Amniotic stem cell (primary cell): ENCODE results near the gene EVC.

Experiments
- DNase-seq: peaks from one replicate; lab custom pipeline; 2025; lab: John Stamatoyannopoulos, UW

Gene EVC

DNA sequence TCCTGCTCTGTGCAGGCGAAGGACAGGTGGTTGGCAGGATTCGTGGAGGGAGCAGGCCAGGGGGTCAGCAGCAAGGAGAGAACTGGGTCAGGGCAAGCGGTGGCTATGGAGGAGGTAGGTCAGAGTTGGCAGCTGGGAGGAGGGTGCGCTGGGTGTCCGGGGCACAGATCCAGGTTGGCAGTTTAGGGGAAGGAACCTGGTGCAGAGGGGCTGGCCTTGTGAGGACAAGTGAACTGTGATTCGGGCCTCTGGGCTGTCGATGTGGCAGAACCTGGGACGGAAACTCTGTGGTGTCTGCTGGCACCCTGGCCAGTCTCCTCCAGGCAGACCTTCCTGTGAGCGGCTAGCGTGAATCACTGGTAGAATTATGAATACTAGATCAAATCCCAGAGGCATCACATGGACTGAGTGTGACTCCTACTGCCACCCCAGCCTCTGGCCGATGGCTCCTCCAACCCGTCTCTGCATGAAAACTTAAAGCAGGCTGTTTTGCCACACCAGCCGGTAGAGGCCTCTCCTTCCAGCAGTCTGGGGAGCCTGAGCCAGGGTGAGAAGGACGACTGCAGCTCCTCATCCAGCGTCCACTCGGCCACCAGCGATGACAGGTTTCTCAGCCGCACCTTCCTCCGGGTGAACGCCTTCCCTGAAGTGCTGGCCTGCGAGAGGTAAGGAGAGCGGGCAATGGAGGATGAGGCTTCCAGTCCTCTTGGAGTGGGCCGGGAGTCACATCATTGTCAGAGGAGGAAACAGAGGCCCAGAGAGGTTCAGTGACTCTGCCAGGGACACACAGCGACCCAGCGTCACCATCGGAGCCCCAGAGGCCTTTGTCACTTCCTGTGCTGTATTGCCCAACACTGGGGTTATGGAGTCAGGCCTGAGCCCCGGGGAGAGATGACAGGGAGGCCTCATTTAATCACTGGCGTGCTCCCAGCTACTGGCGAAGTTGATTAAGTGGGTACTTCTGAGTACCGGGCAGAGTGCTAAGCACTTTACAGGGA, 20.3 kb downstream of the EVC start:
- no peak for DNase-seq

DNA sequence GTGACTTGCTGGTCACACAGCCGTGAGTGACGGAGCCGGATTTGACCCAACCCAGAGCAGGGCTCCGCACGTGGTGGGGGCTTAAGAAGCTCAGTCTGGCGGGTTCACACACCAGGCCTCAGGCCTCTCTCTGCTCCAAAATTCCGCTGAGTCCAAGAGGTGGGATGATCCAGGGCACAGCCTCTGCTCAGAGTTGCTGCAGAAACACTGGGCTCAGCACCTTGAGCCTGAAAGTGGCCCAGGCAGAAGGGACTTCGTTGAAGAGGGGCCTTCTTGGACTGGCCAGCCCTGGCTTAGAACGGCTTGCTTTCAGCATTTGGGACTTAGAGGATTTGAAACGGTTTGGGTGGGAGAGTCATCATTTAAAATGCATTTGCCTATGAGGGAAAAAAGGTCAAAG, 21.2 kb downstream of the EVC start:
- DNase-seq: no peak

DNA sequence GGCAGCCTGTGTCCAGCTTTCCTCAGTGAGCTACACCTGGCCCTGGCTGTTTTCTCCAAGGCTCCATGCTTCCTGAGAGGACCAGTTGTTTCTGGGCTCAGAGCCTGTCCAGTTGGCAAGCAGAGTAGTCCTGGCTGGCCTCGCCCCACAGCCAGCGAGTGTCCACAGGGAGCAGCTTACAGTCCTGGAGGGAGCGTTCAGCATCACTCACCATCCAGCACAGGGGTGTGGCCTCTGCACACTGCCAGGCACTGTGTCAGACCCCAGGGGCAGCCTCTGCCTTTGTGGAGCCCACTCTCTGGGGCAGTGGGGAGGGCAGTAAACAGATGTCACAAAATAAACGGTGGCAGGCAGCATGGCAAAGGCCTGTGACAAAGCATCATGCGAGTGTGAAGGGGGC, 23.9 kb downstream of the EVC start:
- DNase-seq: no peak

DNA sequence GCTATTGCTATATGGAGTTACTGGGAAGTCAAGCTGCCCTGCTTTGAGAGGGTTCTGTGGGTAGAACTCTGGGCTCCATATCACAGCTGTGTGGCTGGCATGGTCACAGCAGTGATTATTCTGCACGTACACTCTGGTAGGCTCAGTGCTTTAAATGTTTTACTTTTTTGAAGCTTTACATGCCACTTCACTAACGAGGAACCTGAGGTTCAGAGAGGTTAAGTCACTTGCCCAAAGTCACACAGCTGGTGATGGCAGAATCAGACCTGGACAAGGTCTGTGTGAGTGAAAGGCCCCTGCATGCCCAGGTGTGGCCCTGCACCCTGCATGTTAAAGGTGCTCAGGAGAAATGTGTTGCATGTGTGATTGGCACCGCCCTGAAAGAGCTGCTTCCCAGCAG, 24.5 kb downstream of the EVC start:
- no peak for DNase-seq

DNA sequence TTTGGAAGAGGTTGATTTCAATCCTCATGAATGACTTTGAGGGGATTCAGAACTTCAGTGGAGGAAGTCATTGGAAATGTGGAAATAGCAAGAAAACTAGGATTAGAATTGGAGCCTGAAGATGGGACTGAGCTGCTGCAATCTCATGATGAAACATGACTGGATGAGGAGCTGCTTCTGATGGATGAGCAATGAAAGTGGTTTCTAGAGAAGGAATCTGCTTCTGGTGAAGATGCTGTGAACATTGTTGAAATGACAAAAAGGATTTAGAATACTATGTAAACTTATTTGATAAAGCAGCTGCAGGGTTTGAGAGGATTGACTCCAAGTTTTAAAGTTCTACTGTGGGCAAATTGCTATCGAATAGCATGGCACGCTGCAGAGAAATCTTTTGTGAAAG, 27.1 kb downstream of the EVC start:
- no peak for DNase-seq

DNA sequence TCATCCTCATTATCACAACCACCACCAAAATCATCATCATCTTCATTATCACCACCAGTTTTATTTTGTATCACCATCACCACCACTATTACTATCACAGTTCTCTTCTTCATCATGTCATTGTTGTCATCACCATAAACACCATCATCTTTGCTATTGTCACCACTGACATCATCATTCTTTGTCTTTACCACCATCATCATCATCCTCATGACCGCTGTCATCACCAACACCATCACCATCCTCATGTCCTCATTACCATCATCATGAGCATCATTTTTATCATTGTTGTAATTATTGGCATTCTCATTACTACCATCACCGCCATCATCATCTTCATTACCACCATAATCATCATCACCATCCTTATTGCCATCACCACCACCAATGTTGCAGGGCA, 31.4 kb downstream of the EVC start:
- DNase-seq: no peak

DNA sequence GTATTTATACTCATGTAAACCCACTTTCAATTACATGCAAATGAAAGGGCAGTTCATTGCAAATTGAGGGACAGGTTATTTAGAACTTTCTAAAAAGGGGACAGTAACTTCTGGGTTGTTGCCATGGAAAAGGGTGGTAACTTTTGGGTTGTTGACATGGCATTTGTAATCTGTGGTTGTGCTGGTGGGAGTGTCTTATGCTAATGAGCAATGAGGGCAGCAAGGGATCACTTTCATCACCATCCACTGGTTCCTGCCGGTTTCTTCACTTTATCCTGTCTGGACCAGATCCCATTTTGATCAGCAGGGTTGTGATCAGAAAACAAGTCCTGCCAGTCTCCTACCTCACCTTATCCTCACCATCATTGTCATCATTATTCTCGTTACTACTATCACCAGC, 32.0 kb downstream of the EVC start:
- no peak for DNase-seq

DNA sequence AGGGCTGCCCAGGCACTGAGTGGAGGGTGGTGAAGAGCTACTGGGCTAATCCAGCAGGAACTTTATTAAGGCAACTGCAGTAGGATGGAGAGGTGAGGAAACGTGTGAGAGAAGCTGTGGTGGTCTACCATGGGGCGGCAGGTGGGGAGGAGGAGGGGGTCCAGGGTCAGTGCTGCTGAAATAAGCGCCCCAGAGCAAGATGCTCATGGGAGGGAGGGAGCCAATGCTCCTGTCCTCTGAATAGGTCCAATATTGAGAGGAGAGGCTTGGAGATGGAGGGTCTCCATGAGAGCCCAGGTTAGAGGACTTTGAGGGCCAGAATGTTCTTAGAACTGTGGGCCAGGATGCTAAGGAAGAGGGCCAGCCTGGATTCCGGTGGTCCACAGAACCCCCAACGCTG, 35.2 kb downstream of the EVC start:
- no peak for DNase-seq

DNA sequence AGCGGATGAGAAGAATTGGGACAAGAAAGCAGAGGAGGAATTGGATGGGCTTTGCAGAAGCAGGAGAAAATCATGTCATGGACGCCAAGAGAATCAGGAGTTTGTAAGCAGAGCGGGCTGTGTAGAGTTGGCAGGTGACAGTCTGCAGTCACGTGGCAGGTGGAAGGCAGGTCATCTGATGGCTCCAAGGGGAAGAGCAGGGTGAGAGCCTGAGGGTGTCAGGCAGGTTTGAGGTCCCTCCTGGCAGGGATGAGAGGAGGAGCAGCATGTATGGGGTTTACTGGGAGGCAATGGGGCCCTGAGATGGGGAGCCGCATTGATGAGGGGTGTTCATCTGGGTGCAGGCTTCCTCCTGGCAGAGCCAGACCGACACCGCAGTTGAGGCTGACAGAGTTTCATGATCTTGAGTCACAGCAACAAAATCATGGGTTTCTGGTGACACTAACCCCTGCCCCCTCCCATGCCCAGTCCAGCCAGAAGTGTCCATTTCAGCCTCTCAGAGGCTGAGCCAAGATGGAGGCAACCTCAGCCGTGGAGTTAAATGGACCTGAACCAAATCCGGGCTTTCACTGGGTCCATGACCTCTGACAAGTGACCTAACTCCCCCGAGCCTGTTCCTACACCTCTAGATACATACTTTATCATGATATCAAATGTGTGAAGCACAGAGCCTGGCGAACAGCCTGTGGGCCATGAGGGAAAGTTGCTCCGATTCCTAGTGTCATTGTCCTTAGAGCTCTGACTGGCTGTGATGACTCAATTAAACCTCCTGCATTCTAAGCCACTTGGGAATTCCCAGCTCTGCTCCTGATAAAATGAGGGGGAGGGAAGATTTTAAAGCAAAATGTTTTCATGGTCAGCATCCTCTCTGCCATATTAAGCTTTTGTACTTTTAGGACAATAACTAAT, 36.1 kb downstream of the EVC start:
- peak; percentile 28 for DNase-seq

DNA sequence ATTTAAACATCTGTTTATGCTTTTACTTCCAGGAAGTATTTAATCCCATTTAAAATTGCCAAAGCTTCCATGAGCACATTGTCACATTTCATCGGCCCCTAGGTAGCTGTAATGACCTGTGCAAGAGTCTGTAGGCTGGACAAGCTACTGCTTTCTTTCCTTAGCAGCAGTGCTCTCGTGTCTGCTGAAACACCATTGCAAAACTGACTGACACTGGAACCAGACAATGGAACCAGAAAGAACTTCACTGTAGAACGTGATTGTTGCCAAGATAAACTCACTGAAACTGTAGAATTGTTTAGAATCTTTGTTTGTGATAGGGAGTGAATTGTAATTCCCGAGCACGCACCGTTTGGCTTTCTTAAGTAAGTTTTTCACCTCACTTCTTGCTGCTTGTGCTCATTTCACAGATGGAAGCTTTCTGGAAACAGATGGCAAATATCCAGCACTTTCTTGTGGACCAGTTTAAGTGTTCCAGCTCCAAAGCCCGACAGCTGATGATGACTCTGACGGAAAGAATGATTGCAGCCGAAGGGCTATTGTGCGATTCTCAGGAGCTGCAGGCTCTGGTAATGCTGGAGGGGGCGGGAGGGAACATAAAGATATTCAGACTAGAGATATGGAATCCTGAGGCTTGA, 36.9 kb downstream of the EVC start:
- peak; percentile 99 for DNase-seq

DNA sequence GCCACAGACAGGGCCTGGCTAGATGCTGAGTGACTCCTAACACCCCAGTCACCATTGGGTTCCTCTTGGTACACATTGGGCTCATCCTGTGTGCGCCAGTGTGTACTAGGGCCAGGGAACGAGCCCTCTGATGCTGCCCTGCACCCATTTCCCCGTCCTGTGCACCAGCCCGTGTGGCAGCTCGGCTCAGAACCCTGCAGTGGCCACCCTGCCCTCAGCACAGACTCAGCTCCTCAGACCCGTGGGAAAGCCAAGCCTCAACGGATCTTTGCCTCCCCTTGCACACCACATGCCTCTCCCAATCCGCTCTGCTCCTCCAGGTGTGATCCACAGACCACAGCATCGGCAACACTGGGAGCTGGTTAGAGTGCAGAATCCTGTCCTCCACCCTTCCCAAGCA, 38.6 kb downstream of the EVC start:
- no peak for DNase-seq

DNA sequence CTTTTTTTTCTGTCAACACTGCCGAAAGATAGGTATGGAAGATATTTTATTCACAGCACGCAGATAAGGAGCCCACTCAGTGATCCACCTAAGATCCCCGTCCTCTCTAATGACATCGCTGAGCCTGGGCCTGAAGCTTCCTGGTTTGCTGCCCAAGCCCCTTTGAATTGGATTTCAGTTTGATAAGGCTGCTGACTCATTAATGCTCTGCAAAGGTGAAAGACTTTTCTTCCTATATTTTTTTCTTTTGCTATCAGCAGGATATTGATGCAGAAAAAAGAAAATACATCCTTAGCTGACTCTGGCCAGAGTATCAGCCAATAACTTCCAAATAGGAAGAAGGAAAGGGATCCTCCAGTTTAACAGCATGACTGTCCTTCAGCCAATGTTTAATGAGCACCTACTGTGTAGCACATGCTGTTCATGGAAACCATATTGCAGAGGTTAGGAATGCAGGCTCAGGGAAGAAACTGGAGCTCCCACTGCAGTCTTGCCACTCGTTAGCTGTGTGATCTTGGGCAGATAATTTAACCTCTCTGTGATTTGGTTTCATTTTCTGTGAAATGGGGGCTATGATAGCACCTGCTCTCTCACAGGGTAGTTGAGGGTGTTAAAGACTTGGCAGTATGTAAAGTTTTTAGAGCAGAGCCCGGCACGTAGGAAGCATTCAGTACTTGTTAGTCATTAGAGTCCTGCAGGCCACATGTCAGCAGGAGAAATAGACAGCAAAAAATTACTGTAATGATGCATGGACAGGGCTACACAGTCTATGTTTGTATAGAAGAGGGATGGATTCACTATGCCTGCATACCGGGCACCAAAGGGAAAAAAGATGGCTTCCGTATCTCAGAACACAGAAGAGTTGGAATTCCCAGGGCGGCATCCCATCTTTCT, 39.3 kb downstream of the EVC start:
- no peak for DNase-seq

DNA sequence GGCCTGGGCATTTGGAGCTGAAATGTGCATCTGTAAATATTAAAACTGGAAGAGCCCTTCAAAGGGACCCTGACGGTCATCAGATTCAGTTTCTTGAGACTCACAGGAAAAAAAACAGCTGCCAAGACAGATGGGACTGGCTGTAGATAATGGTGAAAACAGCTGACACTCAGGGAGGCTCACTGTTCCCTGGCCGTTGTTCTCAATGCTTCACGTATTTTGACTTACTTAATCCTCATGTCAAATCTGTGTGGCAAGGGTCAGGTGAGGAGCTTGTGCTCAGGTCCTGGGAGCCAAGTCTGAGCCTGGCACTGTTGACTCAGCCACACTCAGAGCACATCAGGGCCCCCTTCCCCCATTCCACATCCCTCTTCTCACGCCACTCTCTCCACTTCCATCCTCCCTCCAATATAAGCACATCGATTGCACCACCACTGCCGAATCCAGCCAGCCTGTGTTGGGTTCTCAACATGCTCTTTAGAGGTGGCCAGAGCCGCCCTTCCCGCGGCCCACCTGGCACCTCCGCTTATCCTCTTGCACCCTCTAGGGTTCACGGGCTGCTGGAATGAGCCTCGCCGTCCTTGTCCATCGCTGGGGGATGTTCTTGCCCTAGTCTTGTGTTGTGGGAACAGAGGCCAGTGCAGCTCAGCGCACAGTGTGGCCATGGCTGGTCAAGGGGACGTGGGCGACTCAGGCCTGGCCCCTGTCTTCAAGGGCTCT, 40.1 kb downstream of the EVC start:
- no peak for DNase-seq

DNA sequence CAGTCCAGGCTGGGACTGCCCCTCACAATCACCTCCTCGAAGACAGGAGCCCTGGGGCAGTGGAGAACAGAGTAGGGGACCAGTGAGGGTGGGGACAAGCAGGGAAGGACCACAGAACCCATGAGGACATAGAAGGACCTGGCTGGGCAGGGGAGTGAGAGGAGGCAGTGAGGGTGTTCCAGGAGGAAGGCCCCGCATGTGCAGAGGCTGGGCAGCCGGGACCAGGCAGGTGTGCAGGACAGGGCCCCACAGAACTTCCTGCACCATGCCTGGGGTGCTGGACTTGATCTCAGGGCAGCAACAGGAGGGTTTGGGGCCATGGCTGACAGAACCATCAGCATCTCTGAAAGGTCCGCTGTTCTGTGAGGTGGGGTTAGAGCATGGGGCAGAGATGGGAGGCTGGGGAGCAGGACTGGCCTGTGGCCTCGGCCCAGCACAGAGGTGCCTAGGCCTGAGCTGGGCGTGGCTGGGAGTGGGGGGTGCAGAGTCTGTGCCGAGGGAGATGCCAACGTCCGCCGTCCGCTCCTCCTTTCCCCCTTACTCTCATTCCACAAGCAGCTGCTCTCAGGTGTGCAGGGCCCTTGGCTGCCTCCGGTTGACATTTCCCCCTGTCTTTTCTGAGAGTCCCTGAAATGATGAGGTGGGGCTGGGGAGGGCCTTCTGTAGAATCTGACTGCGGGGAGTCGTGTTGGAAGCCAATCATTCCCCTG, 40.8 kb downstream of the EVC start:
- no peak for DNase-seq

DNA sequence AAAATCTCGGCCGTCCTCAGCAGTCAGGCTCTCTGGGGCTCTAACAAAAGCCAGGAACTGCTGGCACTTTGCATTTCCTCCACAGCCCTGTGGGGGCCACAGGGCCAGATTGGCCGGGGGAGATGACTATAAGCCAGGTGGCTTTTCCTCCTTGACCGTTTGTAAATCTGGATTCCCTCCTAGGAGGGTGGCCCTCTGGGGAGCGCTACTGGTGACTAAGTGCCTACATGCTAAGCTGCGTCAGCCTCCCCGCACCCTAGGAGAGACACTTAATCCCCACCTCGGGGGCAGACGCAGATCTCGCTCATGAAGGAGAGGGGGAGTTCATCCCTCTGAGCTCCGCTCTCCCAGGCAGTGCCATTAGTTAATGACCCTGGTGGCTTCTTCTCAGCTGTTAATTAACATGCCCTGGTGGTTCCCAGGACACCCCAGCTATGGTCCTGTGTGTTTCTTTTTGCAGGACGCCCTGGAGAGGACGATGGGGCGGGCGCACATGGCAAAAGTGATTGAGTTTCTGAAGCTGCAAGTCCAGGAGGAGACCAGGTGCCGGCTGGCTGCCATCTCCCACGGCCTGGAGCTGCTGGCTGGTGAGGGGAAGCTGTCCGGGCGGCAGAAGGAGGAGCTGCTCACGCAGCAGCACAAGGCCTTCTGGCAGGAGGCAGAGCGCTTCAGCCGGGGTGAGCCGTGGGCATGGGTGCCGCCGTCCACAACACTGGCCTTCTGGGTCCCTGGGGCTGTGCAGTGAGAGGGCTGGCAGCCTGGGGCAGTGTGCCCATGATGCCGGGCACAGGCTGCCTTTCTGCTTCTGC, 41.6 kb downstream of the EVC start:
- DNase-seq: no peak

DNA sequence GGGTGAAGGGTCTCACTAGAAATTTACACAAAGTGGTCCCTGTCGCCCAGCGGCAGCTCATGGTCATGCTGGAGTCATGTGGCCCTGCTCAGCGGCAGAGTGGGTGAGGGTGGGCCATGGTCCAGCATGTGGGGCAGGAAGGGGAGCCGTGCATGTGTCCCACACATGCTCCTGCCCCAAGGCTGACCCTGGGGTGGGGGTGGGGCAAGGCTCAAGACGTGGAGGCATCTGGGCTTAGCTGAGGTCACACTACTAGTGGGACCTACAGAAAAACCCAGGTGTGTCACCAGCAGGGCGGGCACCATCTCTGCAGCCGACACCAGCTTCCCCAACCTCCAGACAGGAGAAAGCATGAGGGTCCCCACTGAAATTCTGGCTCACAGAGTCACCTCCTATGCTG, 42.4 kb downstream of the EVC start:
- no peak for DNase-seq

DNA sequence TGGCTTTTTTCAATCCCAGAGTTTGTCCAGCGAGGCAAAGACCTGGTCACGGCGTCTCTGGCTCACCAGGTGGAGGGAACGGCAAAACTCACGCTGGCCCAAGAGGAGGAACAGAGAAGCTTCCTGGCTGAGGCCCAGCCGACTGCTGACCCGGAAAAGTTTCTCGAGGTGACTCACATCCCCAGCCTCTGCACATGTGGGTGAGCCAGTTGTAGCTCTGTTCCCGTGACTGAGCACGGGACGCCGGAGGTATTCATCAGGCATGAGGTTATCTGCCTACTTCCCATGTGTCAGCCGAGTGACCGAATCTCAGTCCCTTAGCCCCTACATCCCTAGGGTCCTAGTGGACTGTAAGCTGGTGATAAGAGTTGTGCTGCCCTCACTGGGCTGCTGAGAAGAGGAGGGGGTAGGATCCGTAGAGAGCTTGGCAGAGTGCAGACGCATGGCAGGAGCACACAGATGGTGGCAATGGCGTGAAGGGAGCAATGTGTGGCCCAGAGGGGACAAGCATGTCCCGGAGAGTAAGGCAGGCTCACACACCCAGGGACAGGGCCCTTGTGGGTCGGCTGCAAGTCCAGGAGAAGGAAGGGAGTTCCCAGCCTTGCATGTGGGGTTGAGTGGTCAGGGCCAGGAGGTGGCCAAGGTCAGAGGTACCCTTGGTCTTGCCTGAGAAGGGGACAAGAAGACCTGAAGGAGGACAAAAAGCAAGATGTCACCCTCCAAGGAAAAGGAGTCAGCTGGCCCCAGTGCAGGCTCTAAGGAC, 42.9 kb downstream of the EVC start:
- DNase-seq: peak; percentile 62

DNA sequence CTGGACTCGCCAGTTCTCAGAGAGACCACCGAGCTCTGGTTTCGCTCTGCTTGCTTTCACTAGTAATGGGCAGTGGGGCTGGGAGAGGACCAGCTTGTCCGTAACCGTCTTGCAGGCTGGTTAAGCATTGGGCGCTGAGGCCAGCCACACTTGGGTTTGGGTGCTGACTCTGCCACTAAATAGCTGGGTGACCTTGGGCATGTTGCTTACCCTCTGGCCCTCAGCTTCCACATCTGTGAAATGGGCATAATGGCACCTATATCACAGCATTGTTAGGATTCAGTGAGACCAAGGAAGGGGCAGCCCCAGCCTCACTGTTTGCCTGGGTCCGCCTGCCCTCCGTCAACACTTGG, 43.5 kb downstream of the EVC start:
- no peak for DNase-seq

DNA sequence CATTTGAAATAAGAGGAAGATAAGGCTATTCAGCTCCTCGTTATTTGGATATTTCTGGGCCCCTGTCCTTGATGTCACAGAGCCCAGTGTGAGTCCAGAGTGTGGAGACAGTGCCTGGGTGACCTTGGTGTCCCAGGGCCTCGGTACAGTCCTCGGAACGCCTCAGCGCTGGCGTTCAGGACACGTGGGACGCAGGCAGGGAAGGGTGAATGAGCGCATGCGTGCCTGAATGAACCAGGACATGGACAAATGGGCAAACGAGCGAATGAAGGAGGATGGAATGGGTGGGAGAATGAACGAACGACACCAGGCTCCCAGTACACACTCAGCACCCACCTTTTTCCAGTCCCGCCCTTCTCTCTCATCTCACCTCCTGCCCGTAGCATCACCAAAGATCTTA, 44.2 kb downstream of the EVC start:
- DNase-seq: no peak
